Pulmonary artery endothelial cell (primary cell): ENCODE data around the gene LTB4R. TPM values are rescaled to one million over a fixed set of nuclear protein-coding genes. Genes with fewer than 3 reads are reported as not detected.
"Not testable (repeated sequence)": the region's sequence is repeated elsewhere in the genome, so short reads cannot be mapped to it uniquely, and the experiment has no call there.

Source experiments
- DNase-seq: peaks from one replicate; pipeline ENCODE4 v3.0.0-alpha.2; 2011; ENCODE audit warnings: low read depth, low spot score
- total RNA-seq: library from RNA; depleted of rRNA; stranded (reverse); fragments of >200 nt; gene quantifications from 2 replicates; pipeline ENCODE4 v1.2.3, GENCODE V29; 2014

LTB4R gene
- total RNA-seq, 1 donor from 2014 or later: 1.9 TPM

- DNase-seq: no peak
Observed at GRCh38 chr14:24321212-24321975, 10.1 kb downstream of the LTB4R start.

GRCh38 chr14:24322672-24323071 lies 11.4 kb downstream of the LTB4R start:
- DNase-seq: no peak

- no peak for DNase-seq
Observed at GRCh38 chr14:24323341-24323740, 12.0 kb downstream of the LTB4R start.

DNA sequence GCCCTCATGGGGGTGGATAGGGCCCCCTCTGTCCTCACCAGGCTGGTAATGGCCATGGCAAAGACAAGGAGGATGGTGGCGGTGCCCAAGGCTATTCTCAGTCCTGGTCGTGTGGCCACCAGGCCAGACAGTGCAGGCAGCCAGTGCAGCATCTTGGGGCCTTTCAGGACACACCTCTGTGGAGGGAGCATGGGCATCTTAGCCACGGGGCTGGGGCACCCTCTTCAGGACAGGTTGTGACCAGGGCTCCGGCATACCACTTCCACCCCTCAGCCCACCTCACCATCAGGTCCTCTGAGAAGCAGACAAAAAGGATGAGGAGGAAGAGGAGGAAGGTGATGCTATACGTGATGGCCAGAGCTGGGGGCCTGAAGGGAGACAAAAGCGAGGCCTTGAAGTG lies 12.7 kb downstream of the LTB4R start:
- no peak for DNase-seq

DNA sequence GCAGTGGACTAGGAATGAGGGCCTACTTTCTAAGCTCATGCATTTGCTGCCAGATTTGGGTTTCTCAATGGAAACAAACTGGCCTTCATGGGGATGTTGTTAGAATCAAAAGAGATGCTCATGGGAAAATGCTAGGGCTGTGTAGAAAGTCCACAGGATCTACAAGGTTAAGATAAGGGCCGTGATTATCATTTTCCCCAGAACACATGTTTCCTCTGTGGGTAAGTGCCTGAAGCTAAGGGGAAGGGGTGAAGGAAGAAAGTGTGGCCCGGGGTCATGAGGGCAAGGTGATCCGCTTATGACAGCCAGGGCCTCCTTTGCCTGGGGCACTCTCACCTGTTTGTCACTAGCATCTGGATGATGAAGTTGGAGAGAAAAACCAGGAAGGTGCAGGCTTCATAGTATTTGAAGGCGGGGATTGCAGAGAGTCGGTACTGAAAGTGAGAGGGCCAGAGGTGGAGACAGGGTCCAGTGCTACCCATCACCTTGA lies 13.8 kb downstream of the LTB4R start:
- DNase-seq: no peak

DNA sequence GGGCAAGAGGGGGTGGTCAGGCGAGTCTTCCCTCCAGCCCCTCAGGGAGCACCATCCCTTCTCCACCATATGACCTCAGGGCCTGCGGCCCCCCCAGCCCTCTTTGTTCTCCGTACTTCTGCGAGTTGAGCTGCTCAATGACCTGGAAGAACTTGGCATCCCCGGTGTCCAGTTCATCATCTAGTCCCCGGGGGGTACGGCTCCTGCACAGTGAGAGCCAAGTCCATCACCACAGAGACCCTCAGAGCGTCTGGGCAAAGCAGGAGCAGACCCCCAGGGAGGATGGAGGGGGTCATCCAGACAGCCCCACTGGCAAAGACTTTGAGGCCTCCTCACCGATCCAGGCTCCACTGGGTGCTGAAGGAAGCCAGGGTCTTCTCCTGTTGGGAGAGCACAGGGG lies 14.7 kb downstream of the LTB4R start:
- DNase-seq: no peak

GRCh38 chr14:24327303-24327702 lies 16.0 kb downstream of the LTB4R start:
- DNase-seq: no peak

DNA sequence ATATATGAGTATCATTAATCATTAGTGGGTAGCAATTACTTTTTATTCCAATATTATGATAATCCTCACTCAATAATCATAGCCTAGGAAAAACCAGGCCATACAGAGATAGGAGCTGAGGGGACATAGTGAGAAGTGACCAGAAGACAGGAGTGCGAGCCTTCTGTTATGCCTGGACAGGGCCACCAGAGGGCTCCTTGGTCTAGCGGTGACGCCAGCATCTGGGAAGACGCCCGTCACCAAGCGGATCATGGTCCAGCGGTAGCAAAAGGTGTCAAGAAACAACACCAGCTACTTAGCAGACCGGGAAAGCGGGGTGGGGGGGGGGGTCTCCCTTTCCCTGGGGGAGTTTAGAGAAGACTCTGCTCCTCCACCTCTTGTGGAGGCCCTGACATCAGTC lies 16.6 kb downstream of the LTB4R start:
- DNase-seq: not testable (repeated sequence)

- no peak for DNase-seq
Observed at GRCh38 chr14:24329073-24329663, 17.9 kb downstream of the LTB4R start.

- no peak for DNase-seq
Observed at GRCh38 chr14:24329736-24330135, 18.4 kb downstream of the LTB4R start.

DNA sequence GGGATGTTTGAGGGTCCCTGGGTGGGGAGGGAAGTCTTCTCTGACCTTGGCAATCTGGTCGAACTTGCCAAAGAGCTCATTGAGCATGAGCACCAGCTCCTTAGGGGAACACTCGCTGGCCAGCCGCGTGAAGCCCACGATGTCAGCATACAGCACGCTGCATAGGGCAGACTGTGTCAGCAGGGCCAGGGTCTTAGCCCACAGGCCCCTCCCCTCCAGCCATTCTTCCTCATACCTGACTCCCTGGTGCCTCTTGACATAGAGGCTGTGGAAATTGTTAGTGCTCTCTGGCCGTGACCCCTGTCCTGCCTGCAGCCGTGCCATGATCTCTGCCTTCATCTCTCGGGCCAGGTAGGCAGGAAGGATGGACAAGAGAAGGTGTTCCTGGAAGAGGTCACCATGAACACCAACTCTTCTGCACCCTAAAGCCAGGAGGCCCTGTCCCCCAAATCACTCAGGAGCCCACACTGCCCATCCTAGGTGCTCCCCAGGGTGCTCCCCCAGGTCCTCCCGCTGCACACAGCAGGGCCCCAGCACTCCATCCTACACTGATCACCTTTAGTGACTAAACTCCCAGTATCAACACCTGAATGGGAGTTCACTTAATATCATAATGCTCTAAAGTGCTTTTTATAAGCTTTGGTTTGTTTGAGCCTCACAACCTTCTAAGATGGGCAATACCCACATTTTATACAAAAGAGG lies 19.8 kb downstream of the LTB4R start:
- no peak for DNase-seq

DNA sequence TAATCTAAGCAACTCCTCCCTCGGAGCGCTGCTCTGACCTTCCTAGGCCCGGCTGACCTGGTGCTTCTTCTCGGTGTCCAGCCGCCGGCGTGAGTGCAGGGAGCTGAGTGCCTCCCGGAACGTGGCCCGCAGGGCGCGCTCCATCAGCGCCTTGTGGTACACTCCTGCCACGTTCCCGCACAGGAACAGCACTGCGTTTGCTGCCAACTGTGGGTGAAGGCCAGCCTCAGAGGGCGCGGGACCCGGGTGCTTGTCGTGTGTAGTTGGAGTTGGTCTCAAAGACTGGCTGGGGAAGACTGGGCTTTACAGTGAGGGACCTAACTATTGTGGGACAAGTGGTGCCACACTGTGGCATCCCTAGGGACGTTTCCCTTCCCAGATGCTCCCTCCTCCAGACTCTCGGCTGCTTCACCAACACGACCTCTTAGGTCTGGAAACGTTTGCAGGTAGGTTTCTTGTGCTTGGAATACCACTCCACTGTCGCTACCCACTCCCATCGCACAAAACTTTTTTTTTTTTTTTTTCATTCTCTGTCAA lies 20.5 kb downstream of the LTB4R start:
- no peak for DNase-seq

- DNase-seq: no peak
Observed at GRCh38 chr14:24332268-24332993, 21.1 kb downstream of the LTB4R start.

DNA sequence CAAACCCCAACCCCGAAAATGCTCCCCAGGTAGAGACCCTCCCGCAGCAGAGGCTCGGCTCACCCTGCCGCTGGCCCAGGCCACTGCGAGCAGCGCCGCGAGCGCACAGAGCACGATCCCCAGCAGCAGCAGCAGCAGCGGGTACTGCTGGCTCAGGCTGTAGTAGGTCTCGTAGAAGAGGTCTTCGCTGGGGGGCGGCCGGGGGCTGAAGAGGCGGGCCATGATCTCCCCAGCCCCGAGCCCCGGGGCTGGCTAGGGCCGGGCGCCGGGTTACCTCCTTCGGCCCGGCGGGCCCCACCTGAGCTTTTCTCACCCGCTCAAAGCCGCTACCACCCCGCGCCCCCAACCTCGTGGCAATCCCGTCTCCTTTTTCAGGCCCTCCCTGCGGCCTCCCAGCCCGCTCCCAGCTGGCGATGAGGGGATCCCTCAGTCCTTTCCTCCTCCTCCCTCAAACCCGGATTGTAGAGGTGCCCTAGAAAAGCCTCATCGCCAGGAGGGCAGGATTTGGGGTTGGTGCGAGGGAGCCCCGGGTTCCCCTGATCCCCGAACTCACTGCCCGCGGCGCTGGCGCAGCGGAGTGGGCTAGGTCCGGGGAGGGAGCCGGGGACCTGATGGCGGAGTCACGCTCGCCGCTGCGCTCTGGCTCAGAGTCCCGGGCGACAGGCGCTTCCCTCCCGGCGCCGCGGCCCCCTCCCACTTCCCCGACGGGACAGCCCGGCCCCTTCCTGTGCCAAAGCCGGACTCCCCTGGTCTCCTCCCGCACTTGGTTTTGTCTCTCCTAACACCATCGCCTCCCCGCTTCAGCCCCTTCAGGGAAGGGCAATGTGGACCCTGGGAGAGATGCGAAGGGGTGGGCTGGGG lies 23.4 kb downstream of the LTB4R start, which contains the start of gene ADCY4:
TSS of gene ADCY4 (minus strand) at position 641 of the 861 bp plus-strand sequence. CDS start at position 222, 419 bp downstream.
- no peak for DNase-seq

DNA sequence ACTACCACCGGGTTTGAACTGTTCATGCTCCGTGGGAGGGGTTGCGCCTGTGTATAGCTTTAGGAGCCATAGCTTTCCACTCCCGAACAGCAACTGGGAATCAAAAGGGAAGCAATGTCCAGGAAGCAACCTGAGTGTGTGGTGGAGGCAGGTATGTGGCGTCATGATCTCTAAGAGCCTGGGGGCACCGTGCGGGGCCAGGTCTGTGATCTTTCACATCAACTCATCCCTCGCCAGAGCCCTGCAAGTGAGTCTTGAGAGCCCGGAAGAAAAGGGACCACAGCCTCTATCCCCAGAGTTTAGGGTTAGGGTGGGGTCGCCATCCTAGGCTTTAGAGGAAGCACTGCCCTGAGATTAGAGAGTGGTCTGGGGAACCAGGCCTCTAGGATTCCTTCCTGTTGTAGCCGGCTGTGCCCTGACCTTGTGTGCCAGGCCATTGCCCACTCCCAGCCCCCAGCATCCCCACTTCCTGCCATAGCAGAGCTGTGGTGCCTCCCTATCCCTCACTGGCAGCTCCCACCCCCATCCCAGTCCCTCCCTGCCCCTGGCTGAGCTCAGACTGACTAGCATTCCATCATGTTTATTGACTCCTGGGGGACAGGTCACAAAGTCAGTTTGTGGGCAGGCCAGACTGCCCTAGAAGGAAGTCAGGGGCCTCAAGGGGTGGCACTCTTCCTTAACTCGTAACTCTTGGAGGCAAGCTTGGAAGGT lies 24.3 kb downstream of the LTB4R start:
- no peak for DNase-seq

- DNase-seq: no peak
Observed at GRCh38 chr14:24337144-24337823, 26.0 kb downstream of the LTB4R start.

- no peak for DNase-seq
Observed at GRCh38 chr14:24337824-24338175, 26.5 kb downstream of the LTB4R start.

DNA sequence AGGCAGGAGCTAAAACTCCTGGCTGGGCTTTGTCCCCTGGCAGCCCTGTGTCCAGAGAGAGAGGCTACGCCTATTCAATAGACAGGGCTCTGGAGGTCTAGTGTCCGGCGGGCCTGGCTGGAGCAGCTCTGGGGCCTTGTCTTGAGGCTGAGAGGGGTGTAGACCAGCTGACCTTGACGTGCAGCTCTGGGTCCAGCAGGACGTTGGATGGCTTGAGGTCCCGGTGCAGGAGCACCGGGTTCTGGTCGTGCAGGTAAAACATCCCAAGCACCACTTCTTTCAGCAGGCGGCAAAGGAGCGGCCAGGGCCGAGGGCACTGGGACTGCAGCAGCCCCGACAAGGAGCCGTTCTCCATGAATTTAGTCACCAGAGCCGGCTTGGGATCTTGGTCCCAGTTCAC lies 27.5 kb downstream of the LTB4R start:
- no peak for DNase-seq
